Measurements from ENCODE around the gene KRTAP6-1.

The KRTAP6-1 gene

DNA sequence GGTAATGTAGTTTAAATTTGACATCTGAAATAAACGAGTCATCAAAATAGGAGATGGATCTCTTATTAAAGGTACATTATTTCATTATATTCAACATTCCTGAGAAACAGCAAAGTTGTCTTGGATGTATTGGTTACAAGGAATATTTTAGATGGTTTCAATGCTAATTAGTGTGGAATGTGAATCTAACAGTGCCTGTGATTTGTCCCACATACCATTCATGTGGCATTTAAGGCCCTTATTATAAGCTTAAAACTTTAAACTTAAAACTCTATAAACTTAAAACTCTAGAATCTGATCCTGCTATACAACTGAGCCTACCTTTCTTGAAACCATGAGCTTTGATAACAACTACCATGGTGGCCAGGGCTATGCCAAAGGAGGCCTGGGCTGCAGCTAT lies 12.9 kb downstream of the KRTAP6-1 start, which contains the start of gene KRTAP22-1:
Gene KRTAP22-1 (plus strand): TSS at position 301 of the 400 bp plus-strand sequence.
- no peaks in the 10 kb centered on the region for H3K27me3 Mint-ChIP-seq
- DNase-seq (no peak), ATAC-seq (no peak)
- no peaks in the 10 kb centered on the region for H3K4me1 Mint-ChIP-seq
- no peak within 1 kb of the TSS for H3K27ac Mint-ChIP-seq
- peaks cover 6 to 18% of the 10 kb centered on the region in 2 donors for H3K9me3 Mint-ChIP-seq
- no peak within 1 kb of the TSS for H3K4me3 Mint-ChIP-seq

DNA sequence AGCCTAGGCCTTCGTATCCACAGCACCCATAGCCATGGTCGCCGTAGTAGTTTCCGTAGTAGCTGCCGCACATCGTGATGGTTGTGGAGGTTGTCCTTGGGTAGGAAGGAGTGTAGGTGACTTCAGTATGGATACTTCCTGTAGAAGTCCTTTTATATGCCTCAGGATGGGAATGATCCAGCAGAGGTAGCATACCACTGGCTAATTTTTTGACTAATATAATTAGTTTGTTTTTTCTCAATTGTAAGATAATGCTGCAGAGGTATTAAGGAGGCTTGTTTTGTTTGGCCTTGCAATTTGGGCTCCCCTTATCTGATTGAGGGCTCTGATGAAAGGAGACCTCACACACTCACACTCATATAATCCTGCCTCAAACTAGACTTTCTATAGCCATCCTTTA lies 14.9 kb downstream of the KRTAP6-1 start, which contains the start of gene KRTAP6-2:
Gene KRTAP6-2 (minus strand): TSS at position 101 of the 400 bp plus-strand sequence. CDS start 28 bp downstream, at position 73.
- no peaks in the 10 kb centered on the region for H3K27me3 Mint-ChIP-seq
- ATAC-seq (no peak), DNase-seq (no peak)
- peaks cover 6 to 9% of the 10 kb centered on the region in 2 donors for H3K9me3 Mint-ChIP-seq
- no peak within 1 kb of the TSS for H3K27ac Mint-ChIP-seq
- H3K4me3 Mint-ChIP-seq, result no peak within 1 kb of the TSS
- H3K4me1 Mint-ChIP-seq, result no peaks in the 10 kb centered on the region

- Mint-ChIP-seq H3K27me3 (no peaks in the 10 kb centered on the region), H3K4me1 (no peaks in the 10 kb centered on the region), H3K9me3 (no peaks in the 10 kb centered on the region), H3K27ac (no peak within 1 kb of the TSS), H3K4me3 (no peak within 1 kb of the TSS)
- no peak for DNase-seq
- ATAC-seq, result no peak
These were observed 21.6 kb downstream of the KRTAP6-1 start, which contains the start of gene KRTAP6-3 for GRCh38 chr21:30592140-30592539. Gene KRTAP6-3 (plus strand): TSS chr21:30592440. CDS start chr21:30592446, 6 bp downstream.

DNA sequence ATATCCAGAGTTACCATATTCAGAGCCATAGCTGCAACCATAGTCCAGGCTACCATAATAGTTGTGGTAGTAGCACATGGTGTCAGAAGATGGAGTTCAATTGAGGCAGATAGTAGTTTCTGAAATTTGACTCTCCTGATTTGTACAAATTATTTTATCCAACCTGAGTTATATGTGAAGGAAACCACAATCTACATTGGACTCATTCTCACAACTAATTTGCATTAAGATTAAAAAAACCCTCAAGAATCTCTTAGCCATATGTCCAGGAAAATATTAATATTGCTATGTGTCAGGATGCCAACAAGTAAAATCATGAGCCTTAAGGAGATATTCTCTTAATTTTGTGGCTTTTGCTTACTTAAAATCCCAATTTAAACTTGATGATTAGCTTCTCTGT lies 23.4 kb downstream of the KRTAP6-1 start, which contains the start of gene KRTAP22-2:
Gene KRTAP22-2 (minus strand): TSS at position 101 of the 400 bp plus-strand sequence.
- ATAC-seq (no peak), DNase-seq (no peak)
- H3K27me3 Mint-ChIP-seq, result no peaks in the 10 kb centered on the region
- no peaks in the 10 kb centered on the region for H3K9me3 Mint-ChIP-seq
- no peak within 1 kb of the TSS for H3K27ac Mint-ChIP-seq
- H3K4me1 Mint-ChIP-seq, result no peaks in the 10 kb centered on the region
- H3K4me3 Mint-ChIP-seq, result no peak within 1 kb of the TSS

- H3K4me1 Mint-ChIP-seq, result no peaks in the 10 kb centered on the region
- ATAC-seq (no peak), DNase-seq (no peak)
- H3K27ac Mint-ChIP-seq, result no peak overlapping the region
- H3K9me3 Mint-ChIP-seq, result peaks cover 0 to 8% of the 10 kb centered on the region in 2 donors
- no peak overlapping the region for H3K4me3 Mint-ChIP-seq
- H3K27me3 Mint-ChIP-seq, result no peaks in the 10 kb centered on the region
These were observed 30.9 kb downstream of the KRTAP6-1 start for GRCh38 chr21:30582870-30583269.

- DNase-seq (no peak), ATAC-seq (no peak)
- H3K9me3 Mint-ChIP-seq, result peaks cover 0 to 8% of the 10 kb centered on the region in 2 donors
- H3K27me3 Mint-ChIP-seq, result no peaks in the 10 kb centered on the region
- no peak overlapping the region for H3K4me3 Mint-ChIP-seq
- H3K4me1 Mint-ChIP-seq, result no peaks in the 10 kb centered on the region
- no peak overlapping the region for H3K27ac Mint-ChIP-seq
These were observed 33.6 kb downstream of the KRTAP6-1 start for GRCh38 chr21:30580132-30580531.

DNA sequence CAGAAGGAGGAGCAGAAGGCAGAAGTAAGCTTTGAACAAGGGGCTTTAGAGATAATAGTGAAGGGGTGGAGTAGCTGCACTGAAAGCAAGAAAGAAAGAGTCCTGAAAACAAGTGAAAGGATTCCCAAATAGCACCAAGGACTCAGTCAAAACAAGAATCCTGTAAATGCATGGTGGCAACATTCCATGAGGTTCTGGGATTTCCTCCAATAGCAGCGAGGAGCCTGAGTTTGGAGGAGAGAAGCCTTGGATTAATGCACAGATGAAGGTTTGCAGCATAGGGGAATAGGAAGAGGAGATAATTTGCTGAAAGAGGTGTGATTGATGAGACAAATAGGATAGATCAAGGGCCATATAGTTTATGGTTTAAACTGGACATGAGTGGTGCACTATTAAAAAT lies 34.4 kb downstream of the KRTAP6-1 start:
- no peak overlapping the region for H3K27ac Mint-ChIP-seq
- H3K4me1 Mint-ChIP-seq, result no peaks in the 10 kb centered on the region
- peaks cover 0 to 3% of the 10 kb centered on the region in 2 donors for H3K9me3 Mint-ChIP-seq
- H3K27me3 Mint-ChIP-seq, result no peaks in the 10 kb centered on the region
- DNase-seq (no peak), ATAC-seq (no peak)
- no peak overlapping the region for H3K4me3 Mint-ChIP-seq

GRCh38 chr21:30577766-30578165 lies 36.0 kb downstream of the KRTAP6-1 start:
- Mint-ChIP-seq H3K27me3 (no peaks in the 10 kb centered on the region), H3K4me3 (no peak overlapping the region), H3K4me1 (no peaks in the 10 kb centered on the region), H3K27ac (no peak overlapping the region), H3K9me3 (no peaks in the 10 kb centered on the region)
- DNase-seq, result no peak
- ATAC-seq, result no peak

DNA sequence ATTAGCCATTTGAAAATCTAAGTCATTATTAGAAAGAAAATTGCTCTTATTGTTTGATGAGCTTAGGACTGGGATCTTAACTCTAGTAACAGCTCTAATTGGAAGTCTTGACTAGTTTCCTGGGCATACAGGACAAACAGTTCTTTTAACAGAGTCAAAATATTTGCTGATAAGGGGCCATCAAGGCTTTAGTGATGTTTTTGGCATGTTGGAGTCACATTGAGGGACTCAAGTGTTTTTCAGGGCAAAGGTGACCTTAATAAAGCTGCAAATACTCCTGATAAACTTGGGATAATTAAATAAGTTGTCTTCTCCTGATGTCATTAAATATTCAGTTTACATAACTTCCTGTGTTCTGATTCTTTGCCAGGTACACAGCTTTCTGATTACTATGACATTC lies 46.1 kb downstream of the KRTAP6-1 start:
- no peak for ATAC-seq

DNA sequence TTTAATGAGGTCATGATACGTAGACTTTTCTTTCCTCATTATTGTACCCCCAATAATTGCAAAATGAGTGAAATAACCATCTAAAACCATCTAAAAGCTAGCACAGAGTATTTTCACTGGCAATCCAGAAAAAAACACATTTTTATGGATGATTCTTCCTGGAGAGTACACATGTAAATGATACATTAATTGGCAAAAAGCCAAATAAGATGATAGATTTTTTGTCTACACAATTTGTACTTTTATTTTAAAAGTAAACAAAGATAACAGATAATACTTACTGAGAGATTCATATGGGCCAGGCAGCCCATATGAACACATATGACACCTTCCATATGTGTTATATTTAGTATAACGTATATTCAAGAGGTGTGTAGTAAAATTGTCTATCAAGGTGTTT lies 50.1 kb downstream of the KRTAP6-1 start:
- Mint-ChIP-seq H3K9me3 (peaks cover 0 to 6% of the 10 kb centered on the region in 2 donors), H3K27ac (no peak overlapping the region), H3K4me1 (no peaks in the 10 kb centered on the region), H3K4me3 (no peak overlapping the region), H3K27me3 (no peaks in the 10 kb centered on the region)
- ATAC-seq (no peak), DNase-seq (no peak)

More for the DNA sequence above, 46.1 kb downstream of the KRTAP6-1 start:
- peaks cover 7 to 10% of the 10 kb centered on the region in 2 donors for H3K9me3 Mint-ChIP-seq
- H3K4me1 Mint-ChIP-seq, result no peaks in the 10 kb centered on the region
- no peak overlapping the region for H3K27ac Mint-ChIP-seq
- no peaks in the 10 kb centered on the region for H3K27me3 Mint-ChIP-seq
- H3K4me3 Mint-ChIP-seq, result no peak overlapping the region
- DNase-seq, result no peak

Measured in stimulated activated naive CD8-positive, alpha-beta T cell treated with anti-CD3 and anti-CD28 coated beads, Interleukin-15, amount 100 ng/mL, for 72 hours (primary cell).